HepG2 (cell line): Measurements from ENCODE around the gene KRTAP10-4. TPM values are rescaled to one million over a fixed set of nuclear protein-coding genes. Genes with fewer than 3 reads are reported as not detected.

ENCODE experiments used
- ATAC-seq: fragments of 200-7000 bp; cut with Tn5 transposase; 3 replicates; pipeline ENCODE4 v1.9.1; 2020; ENCODE audit warnings: mild to moderate bottlenecking, moderate library complexity
- BruUV-seq: library from RNA; stranded (reverse); fragments of 400-500 nt; replicated peaks from 2 replicates; lab custom pipeline; 2021; lab: Mats Ljungman, UMichigan
- CTCF ChIA-PET: fragments of 300-600 bp; formaldehyde crosslinking; extraction: SDS; loops from one replicate; lab custom pipeline; 2021; ENCODE audit warnings: low total read pairs, inconsistent platforms, low intra/inter-chr PET ratio; lab: Yijun Ruan, JAX
- POLR2A ChIA-PET: fragments of 350-600 bp; sonication (Branson Sonifier 250); formaldehyde crosslinking; loops from one replicate; lab custom pipeline; 2020; ENCODE audit warnings: antibody characterized with exemption, inconsistent platforms; lab: Yijun Ruan, JAX
- DNase-seq: peaks from one replicate; pipeline ENCODE4 v3.0.0-alpha.2; 2015; ENCODE audit warnings: low spot score
- FAIRE-seq: peaks from 3 replicates; lab custom pipeline; 2011; peaks lifted over from hg19 to GRCh38; lab: Jason Lieb, UNC
- H2AFZ ChIP-seq: one replicate; pipeline ENCODE4 v1.6.1; 2011; ENCODE audit warnings: low read length, inconsistent platforms
- H3K27ac ChIP-seq: fragments of 300-600 bp; 3 replicates; pipeline ENCODE4 v1.8.0; 2011; ENCODE audit warnings: mixed run types, mild to moderate bottlenecking, mixed read lengths, low read length, inconsistent platforms; ENCODE audit not compliant: insufficient read depth; ENCODE audit errors: extremely low read length
- H3K27me3 ChIP-seq, 2 experiments: fragments of 200-600 bp in 1 of 2; 2 replicates in 1 of 2; 3 replicates in 1 of 2; pipeline versions ENCODE4 v1.6.0 to v1.8.0; 2011; ENCODE audit warnings: low read length in 2 of 2, mild to moderate bottlenecking in 2 of 2, moderate library complexity in 2 of 2, inconsistent platforms in 1 of 2; ENCODE audit not compliant: insufficient read depth in 2 of 2, control insufficient read depth in 1 of 2
- H3K36me3 ChIP-seq, 2 experiments: fragments of 200-600 bp in 1 of 2; replicated peaks in 1 of 2; 2 replicates in 1 of 2; 3 replicates in 1 of 2; pipeline versions ENCODE4 v1.5.1 to v1.8.0; 2011; ENCODE audit warnings: low read length in 2 of 2, inconsistent platforms in 1 of 2; ENCODE audit not compliant: insufficient read depth in 2 of 2, control insufficient read depth in 1 of 2
- H3K4me1 ChIP-seq: 2 replicates; pipeline ENCODE4 v1.5.1; 2012; ENCODE audit warnings: low read length, inconsistent platforms; ENCODE audit not compliant: insufficient read depth
- H3K4me2 ChIP-seq: 2 replicates; pipeline ENCODE4 v1.6.0; 2011; ENCODE audit warnings: low read depth, low read length, inconsistent platforms
- H3K4me3 ChIP-seq, 3 experiments: fragments of 200-600 bp in 1 of 3; sonication (generic), shearing (Covaris generic) in 1 of 3; replicated peaks in 1 of 3; 2 replicates each; pipeline ENCODE4 v1.5.1; 2011 to 2016; ENCODE audit warnings: low read length in 3 of 3, inconsistent platforms in 2 of 3, low read depth in 2 of 3, mild to moderate bottlenecking in 2 of 3, control low read depth in 1 of 3, mixed read lengths in 1 of 3; ENCODE audit not compliant: insufficient read depth in 1 of 3
- H3K79me2 ChIP-seq: one replicate; pipeline ENCODE4 v1.6.1; 2011; ENCODE audit warnings: low read length, inconsistent platforms; ENCODE audit not compliant: insufficient read depth
- H3K9ac ChIP-seq: 2 replicates; pipeline ENCODE4 v1.6.0; 2011; ENCODE audit warnings: mild to moderate bottlenecking, low read depth, low read length, inconsistent platforms; ENCODE audit not compliant: insufficient read depth
- H3K9me3 ChIP-seq: 2 replicates; pipeline ENCODE4 v1.5.1; 2012; ENCODE audit warnings: mild to moderate bottlenecking, low read length
- H4K20me1 ChIP-seq: 2 replicates; pipeline ENCODE4 v1.6.0; 2011; ENCODE audit warnings: inconsistent platforms, mild to moderate bottlenecking, low read length, moderate library complexity; ENCODE audit not compliant: insufficient read depth
- ETV6 ChIP-seq: sonication (generic); formaldehyde crosslinking; conservative IDR thresholded peaks from 2 replicates; pipeline ENCODE4 v1.4.0; 2020; ENCODE audit warnings: missing genetic modification reagents
- EZH2 ChIP-seq: conservative IDR thresholded peaks from 2 replicates; pipeline ENCODE4 v1.6.1; 2012; ENCODE audit warnings: mild to moderate bottlenecking, low read depth, low read length, moderate library complexity
- GPN1 ChIP-seq: sonication (generic); formaldehyde crosslinking; IDR thresholded peaks from 2 replicates; pipeline ENCODE4 v1.5.1; 2020; ENCODE audit warnings: missing genetic modification reagents, borderline replicate concordance
- KDM1A ChIP-seq: IDR thresholded peaks from 2 replicates; pipeline ENCODE4 v1.6.1; 2016; ENCODE audit warnings: missing compliant biosample characterization
- NAIF1 ChIP-seq: sonication (generic); formaldehyde crosslinking; IDR thresholded peaks from 2 replicates; pipeline ENCODE4 v1.5.0; 2020; ENCODE audit warnings: mild to moderate bottlenecking, missing genetic modification reagents, borderline replicate concordance
- NCOR1 ChIP-seq: fragments of 200-600 bp; sonication (generic); IDR thresholded peaks from 2 replicates; pipeline ENCODE4 v1.7.0; 2017; ENCODE audit warnings: antibody characterized with exemption, low read length, borderline replicate concordance
- NR2C2 ChIP-seq: sonication (generic); formaldehyde crosslinking; IDR thresholded peaks from 2 replicates; pipeline ENCODE4 v1.4.0; 2020; ENCODE audit warnings: missing genetic modification reagents, mild to moderate bottlenecking, moderate library complexity, borderline replicate concordance
- PHF21A ChIP-seq: sonication (generic); formaldehyde crosslinking; IDR thresholded peaks from 2 replicates; pipeline ENCODE4 v1.5.0; 2020; ENCODE audit warnings: mild to moderate bottlenecking, missing genetic modification reagents
- POLR2AphosphoS2 ChIP-seq: IDR thresholded peaks from 2 replicates; pipeline ENCODE4 v1.6.1; 2011; ENCODE audit warnings: low read depth, low read length, improper control_type of control experiment
- SMAD9 ChIP-seq: sonication (generic); formaldehyde crosslinking; IDR thresholded peaks from 2 replicates; pipeline ENCODE4 v1.5.1; 2020; ENCODE audit warnings: mild to moderate bottlenecking, missing genetic modification reagents
- SOX5 ChIP-seq: IDR thresholded peaks from 2 replicates; pipeline ENCODE4 v1.6.1; 2016; ENCODE audit warnings: borderline replicate concordance
- TAF1 ChIP-seq: sonication (generic); formaldehyde crosslinking; IDR thresholded peaks from 2 replicates; pipeline ENCODE4 v1.4.0; 2020; ENCODE audit warnings: missing genetic modification reagents
- THAP11 ChIP-seq: IDR thresholded peaks from 2 replicates; pipeline ENCODE4 v1.6.1; 2016; ENCODE audit warnings: missing biosample characterization, missing genetic modification reagents
- U2AF1 ChIP-seq: fragments of 200-400 bp; formaldehyde crosslinking; optimal IDR thresholded peaks from 2 replicates; pipeline ENCODE3; 2017; ENCODE audit warnings: mild to moderate bottlenecking, low read depth, low read length
- ZFP82 ChIP-seq: sonication (generic); formaldehyde crosslinking; IDR thresholded peaks from 2 replicates; pipeline ENCODE4 v1.5.1; 2020; ENCODE audit warnings: mild to moderate bottlenecking, missing genetic modification reagents, borderline replicate concordance
- ZNF354B ChIP-seq: sonication (generic); formaldehyde crosslinking; IDR thresholded peaks from 2 replicates; pipeline ENCODE4 v1.8.0; 2022; ENCODE audit warnings: mild to moderate bottlenecking, missing genetic modification reagents
- ZNF543 ChIP-seq: sonication (generic); formaldehyde crosslinking; IDR thresholded peaks from 2 replicates; pipeline ENCODE4 v1.4.0; 2020; ENCODE audit warnings: mild to moderate bottlenecking, missing genetic modification reagents
- ZNF589 ChIP-seq: sonication (generic); formaldehyde crosslinking; conservative IDR thresholded peaks from 2 replicates; pipeline ENCODE4 v1.8.0; 2022; ENCODE audit warnings: mild to moderate bottlenecking, moderate library complexity, missing genetic modification reagents
- ZNF749 ChIP-seq: sonication (generic); formaldehyde crosslinking; IDR thresholded peaks from 2 replicates; pipeline ENCODE4 v1.8.0; 2022; ENCODE audit warnings: mild to moderate bottlenecking, missing genetic modification reagents, moderate library complexity, borderline replicate concordance
- ZNF850 ChIP-seq: sonication (generic); formaldehyde crosslinking; conservative IDR thresholded peaks from 2 replicates; pipeline ENCODE4 v1.9.0; 2021; ENCODE audit warnings: mild to moderate bottlenecking, missing genetic modification reagents
- WGBS: methylation state at CpG from one replicate; pipeline ENCODE4 v1.1.6; 2017; ENCODE audit warnings: low lambda C conversion rate; 5-methylcytosine and 5-hydroxymethylcytosine counted together
- in situ Hi-C: cut with HindIII; loops from 2 replicates; pipeline ENCODE4 v1.10.0; 2017; ENCODE audit warnings: low pct_unique_long_range_greater_than_20kb; ENCODE audit not compliant: extremely low pct_ligation_motif_present
- intact Hi-C: fragments of 100-400 bp; cut with micrococcal nuclease; formaldehyde crosslinking; loops from one replicate; pipeline ENCODE4 v1.10.0; 2022; ENCODE audit not compliant: unreplicated experiment
- polyA plus RNA-seq, 8 experiments: library from polyadenylated mRNA; depleted of rRNA in 3 of 8; stranded (reverse) in 7 of 8; unstranded in 1 of 8; fragments of >200 nt; fragmentation: Illumina TruSeq in 4 of 8; extraction: Trizol in 4 of 8; gene quantifications; 2 replicates each; pipeline versions ENCODE4 v1.2.1 to v1.2.3, GENCODE V29; 2011 to 2016; ENCODE audit warnings: low read depth in 4 of 8, missing spikeins in 1 of 8, mixed read lengths in 1 of 8; ENCODE audit not compliant: insufficient read depth in 1 of 8
- total RNA-seq, 5 experiments: library from RNA; depleted of rRNA; stranded (reverse); fragments of >200 nt; fragmentation: Illumina TruSeq; extraction: Trizol; gene quantifications; 2 replicates each; pipeline ENCODE4 v1.2.3, GENCODE V29; 2016; ENCODE audit warnings: low read depth in 1 of 5
- TF ChIP-seq, protein P1 (sequence below): sonication (generic); formaldehyde crosslinking; IDR thresholded peaks from 2 replicates; pipeline ENCODE4 v1.4.0; 2020; ENCODE audit warnings: missing genetic modification reagents
- TF ChIP-seq, protein P2 (sequence below): sonication (generic); formaldehyde crosslinking; IDR thresholded peaks from 2 replicates; pipeline ENCODE4 v1.5.0; 2020; ENCODE audit warnings: missing genetic modification reagents

KRTAP10-4 gene
- total and polyA plus RNA-seq, 2 of the 13 experiments (the other 11 are each of a cell fraction or from before 2014, with no cell fraction given): not detected

DNA sequence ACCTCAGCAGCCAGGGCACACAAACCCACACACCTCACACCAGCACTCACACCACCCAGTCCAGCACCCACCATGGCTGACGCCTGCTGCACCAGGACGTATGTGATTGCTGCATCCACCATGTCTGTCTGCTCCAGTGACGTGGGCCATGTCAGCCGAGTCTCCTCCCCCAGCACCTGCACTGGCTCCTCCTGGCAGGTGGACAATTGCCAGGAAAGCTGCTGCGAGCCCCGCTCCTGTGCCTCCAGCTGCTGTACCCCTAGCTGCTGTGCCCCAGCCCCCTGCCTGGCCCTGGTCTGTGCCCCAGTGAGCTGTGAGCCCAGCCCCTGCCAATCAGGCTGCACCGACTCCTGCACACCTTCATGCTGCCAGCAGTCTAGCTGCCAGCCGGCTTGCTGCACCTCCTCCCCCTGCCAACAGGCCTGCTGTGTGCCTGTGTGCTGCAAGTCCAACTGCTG is 38.5 kb downstream of the KRTAP10-4 start, which contains the start of gene KRTAP10-8 (continued):
- TF ChIP-seq POLR2AphosphoS2 (no peak), NAIF1 (no peak), SMAD9 (CRISPR knock-in tag) (no peak), ZNF850 (no peak), GPN1 (no peak), EZH2 (no peak)

DNA sequence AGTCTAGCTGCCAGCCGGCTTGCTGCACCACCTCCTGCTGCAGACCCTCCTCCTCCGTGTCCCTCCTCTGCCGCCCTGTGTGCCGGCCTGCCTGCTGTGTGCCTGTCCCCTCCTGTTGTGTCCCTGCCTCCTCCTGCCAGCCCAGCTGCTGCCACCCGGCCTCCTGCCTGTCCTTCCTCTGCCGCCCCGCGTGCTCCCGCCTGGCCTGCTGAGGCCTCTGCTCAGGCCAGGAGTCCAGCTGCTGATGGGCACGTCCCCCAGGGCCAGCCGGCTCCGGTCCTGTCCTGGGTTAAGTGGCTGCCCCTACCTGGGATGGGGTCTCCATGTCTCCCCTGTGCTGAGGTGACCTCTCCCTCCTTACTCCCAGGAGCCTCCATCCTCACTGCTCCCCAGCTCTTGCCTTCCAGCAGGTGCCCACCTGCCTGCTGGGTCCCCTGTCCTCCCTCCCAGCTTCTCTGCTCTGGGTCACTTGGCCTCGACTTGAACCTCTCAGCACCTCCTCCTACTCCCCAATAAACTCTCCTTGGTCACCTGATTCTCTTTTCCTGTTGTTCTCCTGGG is 39.2 kb downstream of the KRTAP10-4 start:
- Histone ChIP-seq H3K4me1 (no peaks in the 10 kb centered on the region), H3K79me2 (no peaks in the 10 kb centered on the region), H3K9me3 (peaks cover 24% of the 10 kb centered on the region; the same call in 1 of the 2 replicates), H3K27ac (no peak overlapping the region), H3K9ac (no peak overlapping the region), H3K4me2 (no peak overlapping the region), H2AFZ (no peak overlapping the region), H3K27me3 (peaks cover 2 to 28% of the 10 kb centered on the region in 2 experiments; a peak in 3 of 5 replicates), H4K20me1 (no peaks in the 10 kb centered on the region), H3K4me3 (no peak overlapping the region), H3K36me3 (no peaks in the 10 kb centered on the region)
- DNase-seq (no peak), ATAC-seq (no peak), FAIRE-seq (no peak)
- WGBS: 59% methylated on average over 9 of the region's 13 CpGs
- BruUV-seq: no TSS peak
- intact Hi-C loops (no loop called here), in situ Hi-C loops (no loop called here)
- ChIA-PET POLR2A (no interaction called here), CTCF (no interaction called here)
- TF ChIP-seq SOX5 (CRISPR knock-in tag) (no peak), KDM1A (CRISPR knock-in tag) (no peak), ZFP82 (CRISPR knock-in tag) (no peak), ZNF749 (CRISPR knock-in tag) (no peak), TAF1 (CRISPR knock-in tag) (no peak), ZNF589 (CRISPR knock-in tag) (no peak), ETV6 (CRISPR knock-in tag) (no peak), ZNF354B (CRISPR knock-in tag) (no peak), U2AF1 (no peak), NR2C2 (no peak), NCOR1 (no peak), PHF21A (no peak), THAP11 (CRISPR knock-in tag) (no peak), ZNF543 (CRISPR knock-in tag) (no peak)
- TF ChIP-seq, protein P1, sequence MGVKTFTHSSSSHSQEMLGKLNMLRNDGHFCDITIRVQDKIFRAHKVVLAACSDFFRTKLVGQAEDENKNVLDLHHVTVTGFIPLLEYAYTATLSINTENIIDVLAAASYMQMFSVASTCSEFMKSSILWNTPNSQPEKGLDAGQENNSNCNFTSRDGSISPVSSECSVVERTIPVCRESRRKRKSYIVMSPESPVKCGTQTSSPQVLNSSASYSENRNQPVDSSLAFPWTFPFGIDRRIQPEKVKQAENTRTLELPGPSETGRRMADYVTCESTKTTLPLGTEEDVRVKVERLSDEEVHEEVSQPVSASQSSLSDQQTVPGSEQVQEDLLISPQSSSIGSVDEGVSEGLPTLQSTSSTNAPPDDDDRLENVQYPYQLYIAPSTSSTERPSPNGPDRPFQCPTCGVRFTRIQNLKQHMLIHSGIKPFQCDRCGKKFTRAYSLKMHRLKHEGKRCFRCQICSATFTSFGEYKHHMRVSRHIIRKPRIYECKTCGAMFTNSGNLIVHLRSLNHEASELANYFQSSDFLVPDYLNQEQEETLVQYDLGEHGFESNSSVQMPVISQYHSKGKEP (CRISPR knock-in tag): no peak
- TF ChIP-seq, protein P2, sequence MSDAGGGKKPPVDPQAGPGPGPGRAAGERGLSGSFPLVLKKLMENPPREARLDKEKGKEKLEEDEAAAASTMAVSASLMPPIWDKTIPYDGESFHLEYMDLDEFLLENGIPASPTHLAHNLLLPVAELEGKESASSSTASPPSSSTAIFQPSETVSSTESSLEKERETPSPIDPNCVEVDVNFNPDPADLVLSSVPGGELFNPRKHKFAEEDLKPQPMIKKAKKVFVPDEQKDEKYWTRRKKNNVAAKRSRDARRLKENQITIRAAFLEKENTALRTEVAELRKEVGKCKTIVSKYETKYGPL: no peak
